ENCODE measurements around the gene PSMB7. TPM values are rescaled to one million over a fixed set of nuclear protein-coding genes. Genes with fewer than 3 reads are reported as not detected.

Gene PSMB7
- 109 TPM for total RNA-seq

- peak; percentile 97 for DNase-seq (ENCODE audit: low spot score)
Measured at GRCh38 chr9:124415102-124415851, at the start of gene PSMB7. Gene PSMB7, minus strand, starts transcription at chr9:124415442. Its CDS starts 17 bp downstream, at chr9:124415425.

GRCh38 chr9:124462739-124463138 is 47.5 kb upstream of the PSMB7 start:
- DNase-seq (ENCODE audit: low spot score), result no peak

- DNase-seq (ENCODE audit: low spot score), result no peak
Measured at GRCh38 chr9:124458441-124458840, 43.2 kb upstream of the PSMB7 start.

- DNase-seq (ENCODE audit: low spot score), result no peak
Measured at GRCh38 chr9:124457887-124458431, 42.7 kb upstream of the PSMB7 start.

GRCh38 chr9:124457079-124457886 is 42.0 kb upstream of the PSMB7 start:
- no peak for DNase-seq (ENCODE audit: low spot score)

GRCh38 chr9:124456341-124457078 is 41.3 kb upstream of the PSMB7 start:
- DNase-seq (ENCODE audit: low spot score), result no peak

- DNase-seq (ENCODE audit: low spot score), result no peak
Measured at GRCh38 chr9:124455820-124456219, 40.6 kb upstream of the PSMB7 start.

- DNase-seq (ENCODE audit: low spot score), result no peak
Measured at GRCh38 chr9:124454791-124455443, 39.7 kb upstream of the PSMB7 start.

GRCh38 chr9:124454296-124454695 is 39.1 kb upstream of the PSMB7 start:
- no peak for DNase-seq (ENCODE audit: low spot score)

- DNase-seq (ENCODE audit: low spot score), result no peak
Measured at GRCh38 chr9:124453586-124454191, 38.4 kb upstream of the PSMB7 start.

- DNase-seq (ENCODE audit: low spot score), result no peak
Measured at GRCh38 chr9:124452841-124453585, 37.8 kb upstream of the PSMB7 start.

- no peak for DNase-seq (ENCODE audit: low spot score)
Measured at GRCh38 chr9:124452326-124452725, 37.1 kb upstream of the PSMB7 start.

GRCh38 chr9:124450931-124451661 is 35.9 kb upstream of the PSMB7 start:
- no peak for DNase-seq (ENCODE audit: low spot score)

- DNase-seq (ENCODE audit: low spot score), result no peak
Measured at GRCh38 chr9:124450241-124450924, 35.1 kb upstream of the PSMB7 start, which contains the start of gene ADGRD2. Gene ADGRD2, plus strand, starts transcription at chr9:124450451. Its CDS starts 1,216 bp downstream, at chr9:124451667.

- no peak for DNase-seq (ENCODE audit: low spot score)
Measured at GRCh38 chr9:124449381-124450151, 34.3 kb upstream of the PSMB7 start.

- DNase-seq (ENCODE audit: low spot score), result no peak
Measured at GRCh38 chr9:124448019-124448418, 32.8 kb upstream of the PSMB7 start.

GRCh38 chr9:124447297-124447661 is 32.0 kb upstream of the PSMB7 start:
- DNase-seq (ENCODE audit: low spot score), result no peak

- no peak for DNase-seq (ENCODE audit: low spot score)
Measured at GRCh38 chr9:124444166-124444565, 28.9 kb upstream of the PSMB7 start.

Data from ureter (tissue), 1 donor.